ENCODE data around the gene FADS6. TPM values are rescaled to one million over a fixed set of nuclear protein-coding genes. Genes with fewer than 3 reads are reported as not detected.

Gene FADS6
- total and polyA plus RNA-seq, 2 of the 13 experiments (the other 11 are each of a cell fraction or from before 2014, with no cell fraction given), result 0.11 TPM

- TF ChIP-seq, protein P1, sequence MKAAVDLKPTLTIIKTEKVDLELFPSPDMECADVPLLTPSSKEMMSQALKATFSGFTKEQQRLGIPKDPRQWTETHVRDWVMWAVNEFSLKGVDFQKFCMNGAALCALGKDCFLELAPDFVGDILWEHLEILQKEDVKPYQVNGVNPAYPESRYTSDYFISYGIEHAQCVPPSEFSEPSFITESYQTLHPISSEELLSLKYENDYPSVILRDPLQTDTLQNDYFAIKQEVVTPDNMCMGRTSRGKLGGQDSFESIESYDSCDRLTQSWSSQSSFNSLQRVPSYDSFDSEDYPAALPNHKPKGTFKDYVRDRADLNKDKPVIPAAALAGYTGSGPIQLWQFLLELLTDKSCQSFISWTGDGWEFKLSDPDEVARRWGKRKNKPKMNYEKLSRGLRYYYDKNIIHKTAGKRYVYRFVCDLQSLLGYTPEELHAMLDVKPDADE (CRISPR knock-in tag; IDR thresholded peaks at IDR 0.05), result no peak
- peak; percentile 99 for TF ChIP-seq ELF4 (CRISPR knock-in tag; IDR thresholded peaks at IDR 0.05; ENCODE audit: borderline replicate concordance)
- TF ChIP-seq ZNF253 (CRISPR knock-in tag; IDR thresholded peaks at IDR 0.05; ENCODE audit: borderline replicate concordance), result no peak
- TF ChIP-seq, protein P2, sequence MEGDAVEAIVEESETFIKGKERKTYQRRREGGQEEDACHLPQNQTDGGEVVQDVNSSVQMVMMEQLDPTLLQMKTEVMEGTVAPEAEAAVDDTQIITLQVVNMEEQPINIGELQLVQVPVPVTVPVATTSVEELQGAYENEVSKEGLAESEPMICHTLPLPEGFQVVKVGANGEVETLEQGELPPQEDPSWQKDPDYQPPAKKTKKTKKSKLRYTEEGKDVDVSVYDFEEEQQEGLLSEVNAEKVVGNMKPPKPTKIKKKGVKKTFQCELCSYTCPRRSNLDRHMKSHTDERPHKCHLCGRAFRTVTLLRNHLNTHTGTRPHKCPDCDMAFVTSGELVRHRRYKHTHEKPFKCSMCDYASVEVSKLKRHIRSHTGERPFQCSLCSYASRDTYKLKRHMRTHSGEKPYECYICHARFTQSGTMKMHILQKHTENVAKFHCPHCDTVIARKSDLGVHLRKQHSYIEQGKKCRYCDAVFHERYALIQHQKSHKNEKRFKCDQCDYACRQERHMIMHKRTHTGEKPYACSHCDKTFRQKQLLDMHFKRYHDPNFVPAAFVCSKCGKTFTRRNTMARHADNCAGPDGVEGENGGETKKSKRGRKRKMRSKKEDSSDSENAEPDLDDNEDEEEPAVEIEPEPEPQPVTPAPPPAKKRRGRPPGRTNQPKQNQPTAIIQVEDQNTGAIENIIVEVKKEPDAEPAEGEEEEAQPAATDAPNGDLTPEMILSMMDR (CRISPR knock-in tag; IDR thresholded peaks at IDR 0.05), result no peak
- TF ChIP-seq, protein P3, sequence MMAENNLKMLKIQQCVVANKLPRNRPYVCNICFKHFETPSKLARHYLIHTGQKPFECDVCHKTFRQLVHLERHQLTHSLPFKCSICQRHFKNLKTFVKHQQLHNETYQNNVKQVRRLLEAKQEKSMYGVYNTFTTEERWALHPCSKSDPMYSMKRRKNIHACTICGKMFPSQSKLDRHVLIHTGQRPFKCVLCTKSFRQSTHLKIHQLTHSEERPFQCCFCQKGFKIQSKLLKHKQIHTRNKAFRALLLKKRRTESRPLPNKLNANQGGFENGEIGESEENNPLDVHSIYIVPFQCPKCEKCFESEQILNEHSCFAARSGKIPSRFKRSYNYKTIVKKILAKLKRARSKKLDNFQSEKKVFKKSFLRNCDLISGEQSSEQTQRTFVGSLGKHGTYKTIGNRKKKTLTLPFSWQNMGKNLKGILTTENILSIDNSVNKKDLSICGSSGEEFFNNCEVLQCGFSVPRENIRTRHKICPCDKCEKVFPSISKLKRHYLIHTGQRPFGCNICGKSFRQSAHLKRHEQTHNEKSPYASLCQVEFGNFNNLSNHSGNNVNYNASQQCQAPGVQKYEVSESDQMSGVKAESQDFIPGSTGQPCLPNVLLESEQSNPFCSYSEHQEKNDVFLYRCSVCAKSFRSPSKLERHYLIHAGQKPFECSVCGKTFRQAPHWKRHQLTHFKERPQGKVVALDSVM (CRISPR knock-in tag; IDR thresholded peaks at IDR 0.05), result peak; percentile 9; the same call in 1 of the 2 replicates
- peak; percentile 80; the same call in 1 of the 2 replicates for TF ChIP-seq MIER3 (CRISPR knock-in tag; IDR thresholded peaks at IDR 0.05; ENCODE audit: borderline replicate concordance)
- peak; percentile 82 for TF ChIP-seq ETV6 (CRISPR knock-in tag; conservative IDR thresholded peaks at IDR 0.05)
- 0 out of 2 replicates have a peak, but pooled peaks have one; percentile 36 for TF ChIP-seq ZBTB42 (CRISPR knock-in tag; IDR thresholded peaks at IDR 0.05)
- TF ChIP-seq ZBTB8A (CRISPR knock-in tag; IDR thresholded peaks at IDR 0.05; ENCODE audit: borderline replicate concordance, low read depth), result no peak
- 0 out of 2 replicates have a peak, but pooled peaks have one; percentile 15 for TF ChIP-seq ZSCAN31 (CRISPR knock-in tag; IDR thresholded peaks at IDR 0.05; ENCODE audit: low read depth)
- peak; percentile 63 for TF ChIP-seq NR2C2 (CRISPR knock-in tag; IDR thresholded peaks at IDR 0.05; ENCODE audit: borderline replicate concordance)
- TF ChIP-seq ZNF292 (CRISPR knock-in tag; IDR thresholded peaks at IDR 0.05; ENCODE audit: borderline replicate concordance, low read depth), result no peak
- TF ChIP-seq ZNF546 (CRISPR knock-in tag; conservative IDR thresholded peaks at IDR 0.05), result 0 out of 2 replicates have a peak, but pooled peaks have one; percentile 41
- TF ChIP-seq PRPF4 (IDR thresholded peaks at IDR 0.05; ENCODE audit: low read depth, low read length, poor library complexity, severe bottlenecking), result no peak
- TF ChIP-seq, protein P4, sequence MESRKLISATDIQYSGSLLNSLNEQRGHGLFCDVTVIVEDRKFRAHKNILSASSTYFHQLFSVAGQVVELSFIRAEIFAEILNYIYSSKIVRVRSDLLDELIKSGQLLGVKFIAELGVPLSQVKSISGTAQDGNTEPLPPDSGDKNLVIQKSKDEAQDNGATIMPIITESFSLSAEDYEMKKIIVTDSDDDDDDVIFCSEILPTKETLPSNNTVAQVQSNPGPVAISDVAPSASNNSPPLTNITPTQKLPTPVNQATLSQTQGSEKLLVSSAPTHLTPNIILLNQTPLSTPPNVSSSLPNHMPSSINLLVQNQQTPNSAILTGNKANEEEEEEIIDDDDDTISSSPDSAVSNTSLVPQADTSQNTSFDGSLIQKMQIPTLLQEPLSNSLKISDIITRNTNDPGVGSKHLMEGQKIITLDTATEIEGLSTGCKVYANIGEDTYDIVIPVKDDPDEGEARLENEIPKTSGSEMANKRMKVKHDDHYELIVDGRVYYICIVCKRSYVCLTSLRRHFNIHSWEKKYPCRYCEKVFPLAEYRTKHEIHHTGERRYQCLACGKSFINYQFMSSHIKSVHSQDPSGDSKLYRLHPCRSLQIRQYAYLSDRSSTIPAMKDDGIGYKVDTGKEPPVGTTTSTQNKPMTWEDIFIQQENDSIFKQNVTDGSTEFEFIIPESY (CRISPR knock-in tag; IDR thresholded peaks at IDR 0.05), result peak; percentile 21; the same call in 1 of the 2 replicates
Observed at GRCh38 chr17:74873037-74873873, 20.2 kb downstream of the FADS6 start (continued).
